GM19099 (cell line): Measurements from ENCODE around the gene KIAA0319L.

ENCODE experiments used
- POLR2A ChIP-seq: IDR thresholded peaks from 3 replicates; pipeline ENCODE4 v1.6.1; 2011; ENCODE audit warnings: low read depth; ENCODE audit not compliant: insufficient read length; ENCODE audit errors: extremely low read depth

Gene KIAA0319L

DNA sequence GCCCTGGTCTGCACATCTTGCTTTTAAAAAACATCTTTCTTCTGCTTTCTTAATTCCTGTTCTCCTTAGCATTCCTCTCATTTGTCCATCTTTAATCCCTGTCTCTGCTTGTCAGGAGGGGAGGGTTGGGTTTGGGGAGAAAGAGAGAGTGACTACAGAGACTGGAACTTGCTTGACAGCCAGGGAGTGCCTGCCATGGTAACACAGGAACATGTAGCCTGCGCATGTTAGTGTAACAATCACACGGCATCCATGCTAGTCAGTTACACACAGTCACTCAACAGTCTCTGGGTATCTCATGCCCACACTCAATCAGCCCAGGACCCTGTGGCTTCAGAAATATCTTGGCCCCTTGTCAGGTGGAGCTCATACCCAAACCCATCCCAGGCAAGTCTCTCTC lies 15.1 kb upstream of the KIAA0319L start:
- TF ChIP-seq POLR2A: no peak

DNA sequence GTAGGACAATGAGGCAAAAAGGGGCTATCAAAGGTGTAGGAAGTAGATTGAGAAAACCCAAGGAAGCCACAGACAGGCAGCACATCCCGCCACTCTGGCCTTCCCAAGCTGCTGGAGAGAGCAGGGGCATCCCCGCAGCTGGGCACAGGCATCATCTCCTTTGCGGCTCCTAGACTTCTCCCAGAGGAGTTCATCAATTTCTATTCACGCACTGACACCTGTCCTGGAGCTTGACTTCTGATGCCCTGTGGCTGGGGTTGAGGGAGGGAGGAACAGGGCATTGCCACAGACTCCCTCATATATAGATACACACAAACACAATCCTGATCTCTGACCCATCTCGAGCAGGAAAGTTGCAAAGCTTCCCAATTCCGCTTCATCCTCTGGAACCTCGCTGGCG lies 14.1 kb upstream of the KIAA0319L start:
- no peak for TF ChIP-seq POLR2A

DNA sequence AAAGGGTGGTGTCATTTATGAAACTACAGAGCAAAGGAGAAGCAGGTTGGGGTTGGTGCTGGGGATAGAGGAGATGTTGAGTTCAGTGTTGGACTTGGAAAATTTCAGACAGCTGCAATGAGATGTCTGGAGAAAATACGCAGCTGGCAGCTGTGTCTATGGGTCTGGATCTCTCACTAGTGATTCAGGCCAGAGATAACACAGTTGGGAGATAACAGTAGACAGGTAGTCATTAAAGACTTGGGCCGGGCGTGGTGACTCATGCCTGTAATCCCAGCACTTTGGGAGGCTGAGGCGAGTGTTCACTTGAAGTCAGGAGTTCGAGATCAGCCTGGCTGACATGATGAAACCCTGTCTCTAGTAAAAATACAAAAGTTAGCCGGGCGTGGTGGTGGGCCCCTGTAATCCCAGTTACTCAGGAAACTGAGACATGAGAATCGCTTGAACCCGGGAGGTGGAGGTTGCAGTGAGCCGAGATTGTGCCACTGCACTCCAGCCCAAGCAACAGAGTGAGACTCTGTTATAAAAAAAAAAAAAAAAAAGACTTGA lies 13.5 kb upstream of the KIAA0319L start:
- TF ChIP-seq POLR2A: no peak

DNA sequence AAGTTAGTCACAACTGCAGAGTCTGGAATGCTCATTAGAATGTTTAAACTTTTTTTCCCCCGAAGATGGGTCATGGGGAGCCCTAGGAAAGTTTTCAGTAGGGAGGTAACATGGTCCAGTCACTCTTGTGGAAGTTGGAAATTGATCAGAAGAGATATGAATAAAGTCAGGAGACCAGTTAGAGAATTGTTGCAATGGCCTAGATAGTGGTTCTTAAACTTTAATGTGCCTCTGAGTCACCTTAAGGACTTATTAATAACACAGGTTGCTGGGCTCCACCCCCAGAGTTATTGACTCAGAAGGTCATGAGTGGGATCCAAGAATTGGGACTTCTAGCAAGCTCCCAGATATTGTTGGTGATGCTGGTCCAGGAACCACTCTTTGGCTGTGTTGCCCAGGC lies 12.7 kb upstream of the KIAA0319L start:
- no peak for TF ChIP-seq POLR2A

DNA sequence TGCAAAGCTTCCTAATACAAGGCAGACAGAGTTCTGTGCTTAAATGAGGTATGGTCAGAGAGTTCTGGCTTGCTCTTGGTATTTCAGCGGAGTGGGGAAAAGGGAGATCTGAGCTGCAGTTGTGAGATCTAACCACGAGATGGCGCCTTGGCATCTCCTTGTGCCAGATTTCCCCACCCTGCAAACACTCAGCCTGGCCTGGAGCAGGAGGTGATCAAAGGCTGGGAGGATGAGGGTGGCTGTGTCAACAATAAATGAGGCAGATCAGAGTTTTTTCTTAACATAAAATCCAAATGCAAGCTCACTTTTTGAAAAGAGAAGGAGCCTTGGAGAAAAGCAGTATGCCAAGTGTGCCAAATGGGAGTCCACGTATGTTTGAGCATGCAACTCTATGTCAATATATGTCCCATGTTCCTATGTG lies 11.8 kb upstream of the KIAA0319L start:
- TF ChIP-seq POLR2A: no peak

DNA sequence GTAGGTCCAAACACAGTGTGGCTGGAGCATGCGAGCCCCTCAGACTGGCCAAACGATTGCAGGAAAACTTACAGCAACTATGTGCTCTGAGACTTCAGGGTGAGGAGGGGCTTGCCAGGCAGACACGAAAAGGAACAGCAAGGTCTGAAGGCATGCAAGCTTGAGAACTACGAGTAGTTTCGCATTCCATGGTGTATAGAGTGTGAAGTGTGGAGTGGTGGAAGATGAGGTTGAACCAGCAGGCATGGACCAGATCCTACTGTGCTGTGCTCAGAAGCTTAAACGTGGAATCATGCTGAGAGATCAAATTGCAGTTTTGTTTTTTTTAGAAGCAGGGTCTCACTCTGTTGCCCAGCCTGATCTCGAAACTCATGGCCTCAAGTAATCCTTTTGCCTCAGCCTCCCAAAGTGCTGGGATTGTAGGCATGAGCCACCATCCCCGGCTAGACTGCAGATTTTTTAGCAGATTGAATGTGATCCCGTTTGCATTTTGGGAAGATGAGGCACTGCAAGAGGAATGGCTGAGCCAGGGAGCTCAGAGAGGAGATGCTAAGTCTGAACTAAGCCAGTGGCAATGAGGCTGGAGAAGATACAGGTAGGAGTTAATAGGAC lies 10.8 kb upstream of the KIAA0319L start:
- TF ChIP-seq POLR2A: no peak

DNA sequence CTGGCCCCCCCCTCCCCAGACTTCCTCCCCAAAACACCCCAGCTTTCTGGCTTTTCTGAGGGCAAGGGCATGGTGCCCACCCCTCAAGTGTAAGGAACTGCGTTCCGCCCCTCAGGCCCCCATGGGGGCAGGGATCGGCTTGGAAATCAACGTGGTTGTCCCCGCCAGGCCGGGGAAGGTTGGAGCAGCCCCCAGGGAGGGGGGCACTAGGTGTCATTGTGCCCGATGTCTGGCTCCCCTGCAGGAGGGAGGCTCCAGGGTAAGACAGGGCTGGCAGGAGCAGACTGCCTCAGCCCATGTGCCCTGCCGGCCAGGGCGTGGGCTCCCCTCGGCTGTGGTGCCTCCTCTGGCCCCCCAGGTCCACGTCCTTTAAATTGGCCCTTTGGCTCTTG lies 8.5 kb upstream of the KIAA0319L start:
- TF ChIP-seq POLR2A: no peak

DNA sequence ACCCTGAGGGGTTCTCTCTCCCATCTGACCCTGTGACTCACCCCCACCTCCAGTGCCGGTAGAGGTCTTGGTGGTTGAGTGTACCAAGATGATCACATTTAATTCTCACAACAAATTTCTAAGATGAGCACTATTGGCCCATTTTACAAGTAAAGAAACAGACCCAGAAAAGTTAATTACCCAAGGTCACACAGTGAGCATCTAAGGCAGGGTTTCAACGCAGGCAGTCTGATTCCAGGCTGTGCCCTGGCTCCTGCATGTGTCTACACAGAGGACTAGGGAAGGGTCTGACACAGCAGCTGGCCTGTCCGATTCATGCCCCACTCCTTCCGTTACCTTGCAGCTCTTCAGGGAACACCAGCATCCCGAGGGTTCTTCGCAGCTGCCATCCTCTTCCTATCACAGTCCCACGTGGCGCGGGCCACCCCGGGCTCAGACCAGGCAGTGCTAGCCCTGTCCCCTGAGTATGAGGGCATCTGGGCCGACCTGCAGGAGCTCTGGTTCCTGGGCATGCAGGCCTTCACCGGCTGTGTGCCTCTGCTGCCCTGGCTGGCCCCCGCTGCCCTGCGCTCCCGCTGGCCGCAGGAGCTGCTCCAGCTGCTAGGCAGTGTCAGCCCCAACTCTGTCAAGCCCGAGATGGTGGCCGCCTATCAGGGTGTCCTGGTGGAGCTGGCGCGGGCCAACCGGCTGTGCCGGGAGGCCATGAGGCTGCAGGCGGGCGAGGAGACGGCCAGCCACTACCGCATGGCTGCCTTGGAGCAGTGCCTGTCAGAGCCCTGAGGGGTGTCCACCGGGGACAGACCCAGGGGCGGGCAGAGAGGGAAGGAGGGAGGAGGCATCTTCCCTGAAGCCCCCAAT lies 7.9 kb upstream of the KIAA0319L start:
- no peak for TF ChIP-seq POLR2A

DNA sequence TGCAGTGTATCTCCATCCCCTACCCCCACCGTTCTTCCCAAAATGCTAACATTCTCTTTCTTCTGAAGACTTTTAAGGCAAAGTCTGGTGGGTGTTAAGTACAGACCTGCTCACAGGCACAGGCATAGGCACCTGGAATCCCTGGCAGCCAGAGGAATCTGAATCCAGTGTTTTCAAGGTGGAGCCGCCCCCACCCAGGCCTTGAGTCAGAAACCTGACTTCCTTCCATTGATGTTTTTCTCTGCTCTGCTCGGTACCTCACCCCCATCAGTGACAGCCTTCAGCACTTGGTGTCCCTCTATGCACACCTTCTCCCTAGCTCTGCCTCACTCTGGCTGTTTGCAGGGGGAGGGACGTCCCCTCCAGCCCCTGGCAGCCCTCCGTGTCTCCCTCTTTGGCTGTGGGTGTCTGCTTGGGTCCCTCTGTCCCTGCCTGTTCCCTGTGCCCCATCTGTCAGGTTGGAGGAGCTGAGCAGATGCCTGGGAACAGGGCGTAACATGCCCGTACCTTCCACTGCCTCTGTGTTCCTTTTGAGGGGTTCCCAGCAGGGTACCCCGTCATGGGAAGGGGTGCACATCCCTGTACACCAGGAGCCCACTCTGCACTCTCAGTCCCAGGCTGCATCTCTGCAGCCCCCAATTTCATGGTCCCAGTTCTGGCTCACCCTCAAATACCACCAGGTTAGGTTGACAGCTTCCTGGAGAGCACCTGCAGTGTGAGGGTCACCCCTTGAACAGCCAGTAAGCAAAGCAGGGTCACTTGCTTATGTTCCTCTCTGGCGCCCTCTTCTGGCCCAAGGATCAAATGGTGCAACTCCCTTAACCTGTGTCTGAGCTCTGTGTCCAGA lies 7.1 kb upstream of the KIAA0319L start:
- no peak for TF ChIP-seq POLR2A

DNA sequence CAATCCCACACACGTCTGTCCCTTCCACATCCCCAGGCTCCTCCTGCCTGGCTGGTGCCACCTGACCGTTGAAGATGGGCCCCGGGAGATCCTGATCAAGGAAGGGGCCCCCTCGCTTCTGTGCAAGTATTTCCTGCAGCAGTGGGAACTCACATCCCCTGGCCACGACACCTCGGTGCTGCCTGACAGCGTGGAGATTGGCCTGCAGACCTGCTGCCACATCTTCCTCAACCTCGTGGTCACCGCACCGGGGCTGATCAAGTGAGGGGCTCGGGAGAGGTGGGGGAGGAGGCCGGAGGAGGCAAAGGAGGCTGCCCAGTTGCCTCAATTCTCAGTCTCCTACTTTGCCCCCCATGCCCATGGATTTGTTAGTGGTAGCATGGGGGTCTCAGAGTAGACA lies 6.0 kb upstream of the KIAA0319L start:
- no peak for TF ChIP-seq POLR2A

DNA sequence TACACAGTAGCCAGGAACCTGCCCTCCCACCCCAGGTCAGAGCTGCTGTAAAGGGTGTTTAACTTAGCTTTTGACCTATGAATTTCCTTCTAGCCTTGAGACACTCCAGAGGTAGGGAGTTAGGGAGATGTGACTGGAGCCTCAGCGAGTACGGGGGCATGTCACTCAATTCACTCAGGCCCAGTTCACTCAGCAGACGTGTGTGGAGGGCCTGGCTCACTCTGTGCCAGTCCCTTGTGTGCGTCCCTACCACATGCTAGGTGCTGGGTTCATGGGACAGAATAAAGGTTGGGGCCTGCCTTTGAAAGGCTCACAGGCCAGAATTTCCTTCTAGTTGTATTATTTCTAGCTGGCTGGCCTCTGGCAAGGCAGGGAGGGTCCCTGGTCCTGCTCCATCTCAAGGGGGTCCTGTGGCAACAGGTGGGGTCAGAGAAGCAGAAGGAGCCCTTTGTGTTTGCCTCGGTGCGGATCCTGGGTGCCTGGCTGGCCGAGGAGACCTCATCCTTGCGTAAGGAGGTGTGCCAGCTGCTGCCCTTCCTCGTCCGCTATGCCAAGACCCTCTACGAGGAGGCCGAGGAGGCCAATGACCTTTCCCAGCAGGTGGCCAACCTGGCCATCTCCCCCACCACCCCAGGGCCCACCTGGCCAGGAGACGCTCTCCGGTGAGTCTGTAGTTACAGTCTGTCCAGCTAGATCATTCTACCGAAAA lies 4.9 kb upstream of the KIAA0319L start:
- TF ChIP-seq POLR2A: no peak

DNA sequence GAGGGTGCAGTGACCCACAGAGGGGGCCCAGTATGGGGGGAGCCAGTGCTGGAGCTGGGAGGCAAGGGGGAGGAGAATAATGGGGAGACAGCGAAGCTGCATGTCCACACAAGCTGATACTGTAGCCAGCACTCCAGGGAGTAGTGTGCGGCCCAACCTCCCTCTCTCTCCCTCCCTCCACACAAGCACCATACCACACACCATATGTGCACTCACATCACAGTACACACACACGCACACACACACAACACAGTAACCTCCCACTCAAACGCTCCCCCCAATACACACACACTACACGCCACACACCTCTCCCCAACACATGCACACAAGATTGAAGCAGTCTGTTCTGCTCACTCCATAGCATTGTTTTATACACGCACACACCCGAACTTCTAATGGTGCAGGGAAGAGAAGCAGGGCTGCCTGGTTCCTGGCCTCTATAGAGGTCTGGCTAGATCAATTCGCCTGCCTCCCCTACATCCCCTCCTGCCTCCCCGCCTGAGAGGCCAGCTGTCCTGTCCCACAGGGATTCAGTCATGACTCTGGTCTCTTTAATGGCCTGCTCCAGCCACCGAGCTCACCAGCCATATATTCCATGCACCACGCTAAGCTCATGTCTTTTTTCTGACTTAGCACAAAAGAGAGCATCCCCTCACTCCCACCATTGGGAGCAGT lies 4.2 kb upstream of the KIAA0319L start:
- TF ChIP-seq POLR2A: no peak

DNA sequence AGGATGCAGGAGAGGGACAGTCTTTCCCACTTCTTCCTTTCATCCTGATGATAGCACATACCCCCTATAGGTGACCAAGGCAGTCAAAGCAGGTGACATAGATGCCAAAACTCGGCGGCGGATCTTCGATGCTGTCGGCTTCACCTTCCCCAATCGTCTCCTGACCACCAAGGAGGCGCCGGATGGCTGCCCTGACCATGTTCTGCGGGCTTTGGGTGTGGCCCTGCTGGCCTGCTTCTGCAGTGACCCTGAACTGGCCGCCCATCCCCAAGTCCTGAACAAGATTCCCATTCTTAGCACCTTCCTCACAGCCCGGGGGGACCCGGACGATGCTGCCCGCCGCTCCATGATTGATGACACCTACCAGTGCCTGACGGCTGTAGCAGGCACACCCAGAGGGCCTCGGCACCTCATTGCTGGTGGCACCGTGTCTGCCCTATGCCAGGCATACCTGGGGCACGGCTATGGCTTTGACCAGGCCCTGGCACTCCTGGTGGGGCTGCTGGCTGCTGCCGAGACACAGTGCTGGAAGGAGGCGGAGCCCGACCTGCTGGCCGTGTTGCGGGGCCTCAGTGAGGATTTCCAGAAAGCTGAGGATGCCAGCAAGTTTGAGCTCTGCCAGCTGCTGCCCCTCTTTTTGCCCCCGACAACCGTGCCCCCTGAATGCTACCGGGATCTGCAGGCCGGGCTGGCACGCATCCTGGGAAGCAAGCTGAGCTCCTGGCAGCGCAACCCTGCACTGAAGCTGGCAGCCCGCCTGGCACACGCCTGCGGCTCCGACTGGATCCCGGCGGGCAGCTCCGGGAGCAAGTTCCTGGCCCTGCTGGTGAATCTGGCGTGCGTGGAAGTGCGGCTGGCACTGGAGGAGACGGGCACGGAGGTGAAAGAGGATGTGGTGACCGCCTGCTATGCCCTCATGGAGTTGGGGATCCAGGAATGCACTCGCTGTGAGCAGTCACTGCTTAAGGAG lies 3.3 kb upstream of the KIAA0319L start:
- no peak for TF ChIP-seq POLR2A

DNA sequence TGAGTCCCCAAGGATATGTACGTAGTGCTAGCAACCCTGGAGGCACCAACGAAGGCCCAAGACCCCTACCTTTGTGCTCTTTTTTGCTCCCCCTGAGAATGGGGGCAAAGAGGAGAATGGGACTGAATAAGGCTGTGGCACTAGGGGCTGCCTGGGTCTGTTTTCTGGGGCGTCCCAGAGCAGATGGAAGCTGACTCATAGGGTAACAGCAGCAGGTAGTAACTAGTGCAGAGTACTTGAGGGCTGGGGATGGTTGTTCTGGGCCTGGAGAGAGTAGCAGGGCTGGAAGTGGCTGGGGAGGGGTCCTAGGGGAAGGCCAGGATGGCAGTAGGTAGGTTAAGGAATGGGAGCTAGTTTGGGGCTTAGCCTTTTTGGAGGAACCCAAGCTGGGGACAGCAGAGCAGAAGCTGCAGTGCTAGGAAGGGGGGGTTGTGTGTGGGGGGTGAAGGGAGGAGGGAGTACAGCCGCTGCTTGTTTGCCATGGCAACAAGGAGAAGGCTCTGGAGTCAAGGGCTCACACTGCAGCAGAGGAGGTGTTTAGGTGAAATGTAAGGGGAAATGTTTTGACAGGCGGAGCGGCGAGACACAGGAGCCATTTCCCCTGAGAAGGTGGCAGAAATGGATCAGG lies 2.2 kb upstream of the KIAA0319L start:
- no peak for TF ChIP-seq POLR2A
